Measurements from ENCODE around the gene EIPR1.

EIPR1 gene

DNA sequence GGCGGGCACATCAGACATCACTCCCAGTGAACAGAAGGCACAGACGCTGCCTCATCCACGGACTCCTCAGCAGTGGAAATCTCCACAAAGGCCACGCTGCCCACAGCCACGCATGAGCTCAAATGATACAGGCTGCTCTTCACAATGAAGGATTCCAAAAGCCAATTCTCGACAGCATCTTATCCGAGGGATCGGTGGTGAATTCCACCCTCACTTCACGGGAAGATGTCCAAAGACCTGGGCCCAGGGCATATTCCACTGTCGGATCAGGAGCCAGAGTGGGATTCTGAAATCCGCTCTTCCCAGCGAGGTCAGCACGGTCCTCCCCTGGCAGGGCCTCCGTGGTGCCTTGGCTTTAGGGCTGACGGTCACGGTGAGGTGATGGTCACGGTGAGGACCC lies 55.8 kb downstream of the EIPR1 start:
- DNase-seq: no peak

DNA sequence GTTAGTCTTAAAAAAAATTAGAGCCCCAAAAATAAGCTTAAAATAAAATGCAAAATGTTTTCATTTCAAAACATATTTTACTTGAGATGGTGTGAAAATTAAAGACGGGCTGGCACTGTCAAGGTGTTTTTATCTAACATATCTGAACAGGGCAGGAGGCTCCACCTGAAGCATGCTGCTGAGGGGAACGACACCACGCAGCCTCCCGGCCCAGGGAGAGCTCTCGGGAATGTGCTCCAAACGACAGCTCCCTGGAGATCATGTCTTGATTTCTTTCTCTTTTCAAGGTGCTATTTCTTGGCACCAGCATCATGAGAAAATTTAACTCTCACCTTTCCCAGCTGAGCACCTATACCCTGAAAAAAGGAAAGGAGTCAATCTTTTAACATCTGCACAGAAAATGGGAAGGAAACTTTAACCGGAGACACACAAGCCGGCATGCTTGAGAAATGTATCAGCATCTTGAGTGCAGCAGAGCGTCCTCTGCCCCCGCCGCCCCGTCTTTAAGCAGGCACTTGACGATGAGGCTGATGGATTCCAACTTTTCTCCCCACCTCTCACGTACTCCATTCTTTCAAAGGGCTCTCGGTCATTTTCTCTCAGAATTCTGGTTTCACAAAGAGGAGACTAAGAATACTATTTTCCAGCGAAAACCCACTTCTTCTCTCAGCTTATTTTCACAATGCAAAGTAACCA lies 56.6 kb downstream of the EIPR1 start:
- DNase-seq: no peak

DNA sequence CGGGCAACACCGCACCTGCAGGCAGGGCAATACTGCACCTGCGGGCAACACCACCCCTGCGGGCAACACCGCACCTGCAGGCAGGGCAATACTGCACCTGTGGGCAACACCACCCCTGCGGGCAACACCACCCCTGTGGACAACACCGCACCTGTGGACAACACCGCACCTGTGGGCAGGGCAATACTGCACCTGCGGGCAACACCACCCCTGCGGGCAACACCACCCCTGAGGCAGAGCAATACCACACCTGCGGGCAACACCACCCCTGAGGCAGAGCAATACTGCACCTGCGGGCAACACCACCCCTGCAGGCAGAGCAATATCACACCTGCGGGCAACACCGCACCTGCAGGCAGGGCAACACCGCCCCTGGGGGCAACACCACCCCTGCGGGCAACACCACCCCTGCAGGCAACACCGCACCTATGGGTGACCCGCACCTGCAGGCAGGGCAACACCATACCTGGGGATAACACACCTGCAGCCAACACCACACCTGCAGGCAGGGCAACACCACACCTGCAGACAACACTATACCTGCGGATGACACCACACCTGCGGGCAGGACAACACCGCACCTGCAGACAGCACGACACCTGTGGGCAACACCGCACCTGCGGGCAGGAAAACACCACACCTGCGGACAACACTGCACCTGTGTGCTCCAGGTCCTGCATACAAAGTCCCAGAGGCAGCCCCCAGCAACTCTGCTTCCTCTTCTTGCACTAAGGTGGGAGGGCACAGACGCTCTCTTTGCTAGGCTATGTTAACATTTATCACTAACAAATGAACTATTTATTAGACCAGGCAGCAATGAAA lies 57.7 kb downstream of the EIPR1 start:
- no peak for DNase-seq

DNA sequence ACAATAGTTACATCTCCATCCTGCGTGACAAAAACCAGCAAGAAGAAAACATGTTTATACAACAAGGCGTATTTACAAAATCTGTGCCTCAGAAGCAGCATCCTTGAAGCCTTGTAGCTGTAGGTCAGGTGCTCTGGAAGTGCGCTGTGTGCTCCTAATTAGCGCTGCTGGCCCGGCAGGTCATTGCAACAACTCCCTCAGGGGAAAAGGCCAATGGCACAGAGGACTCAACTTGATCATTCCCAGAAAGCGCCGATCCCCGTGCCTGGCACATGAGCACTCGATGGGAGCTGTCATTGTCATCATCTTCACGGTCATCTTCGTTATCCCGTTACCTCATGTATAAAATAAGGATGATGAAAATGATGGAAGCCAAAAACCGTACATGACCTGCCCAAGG lies 58.5 kb downstream of the EIPR1 start:
- no peak for DNase-seq

DNA sequence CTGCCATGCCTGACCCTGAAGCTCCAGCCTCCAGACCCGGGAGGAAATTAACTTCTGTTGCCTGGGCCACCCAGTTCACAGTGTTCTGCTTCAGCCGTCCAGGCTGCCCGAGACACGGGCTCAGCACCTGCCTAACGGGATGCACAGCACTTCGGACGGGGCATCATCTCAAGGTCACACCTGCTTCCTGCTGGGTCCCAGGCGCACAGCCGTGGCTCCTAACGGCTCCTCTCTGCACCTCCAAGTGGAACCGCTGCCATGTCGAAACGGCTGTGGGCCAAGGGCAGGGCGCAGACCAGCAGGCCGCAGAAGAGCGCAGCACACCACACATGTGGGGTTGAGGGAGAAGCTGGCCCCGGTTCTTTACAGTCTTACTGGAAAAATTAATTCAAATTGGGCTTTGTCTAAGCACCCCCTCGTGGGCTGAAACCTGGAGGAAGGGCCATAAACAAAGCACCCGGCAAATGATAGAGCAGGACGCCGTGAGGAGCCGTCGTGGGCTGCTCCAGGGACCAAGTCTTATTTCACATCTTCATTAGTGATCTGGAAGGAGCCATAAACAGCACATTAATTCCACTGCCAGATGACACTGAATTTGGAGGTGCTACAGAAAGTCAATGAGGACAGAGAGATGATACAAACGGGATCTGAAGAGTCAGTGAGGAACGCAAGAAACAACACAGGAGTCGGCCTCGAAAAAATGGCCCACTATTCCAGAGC lies 59.6 kb downstream of the EIPR1 start:
- DNase-seq: no peak

DNA sequence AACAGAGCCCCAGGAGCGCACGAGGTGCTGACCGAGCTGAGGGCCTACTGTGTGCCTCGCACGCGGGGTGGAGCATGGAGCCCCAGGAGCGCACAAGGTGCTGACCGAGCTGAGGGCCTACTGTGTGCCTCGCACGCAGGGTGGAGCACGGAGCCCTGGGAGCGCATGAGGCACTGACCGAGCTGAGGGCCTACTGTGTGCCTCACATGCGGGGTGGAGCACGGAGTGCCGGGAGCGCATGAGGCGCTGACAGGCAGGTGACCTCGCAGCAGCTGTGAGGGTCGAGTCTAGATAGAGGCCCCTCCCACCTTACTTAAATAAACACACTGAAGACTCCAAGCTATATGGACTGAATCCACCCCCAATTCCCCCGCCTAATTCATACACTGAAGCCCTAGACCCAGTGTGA lies 60.3 kb downstream of the EIPR1 start:
- DNase-seq: no peak

DNA sequence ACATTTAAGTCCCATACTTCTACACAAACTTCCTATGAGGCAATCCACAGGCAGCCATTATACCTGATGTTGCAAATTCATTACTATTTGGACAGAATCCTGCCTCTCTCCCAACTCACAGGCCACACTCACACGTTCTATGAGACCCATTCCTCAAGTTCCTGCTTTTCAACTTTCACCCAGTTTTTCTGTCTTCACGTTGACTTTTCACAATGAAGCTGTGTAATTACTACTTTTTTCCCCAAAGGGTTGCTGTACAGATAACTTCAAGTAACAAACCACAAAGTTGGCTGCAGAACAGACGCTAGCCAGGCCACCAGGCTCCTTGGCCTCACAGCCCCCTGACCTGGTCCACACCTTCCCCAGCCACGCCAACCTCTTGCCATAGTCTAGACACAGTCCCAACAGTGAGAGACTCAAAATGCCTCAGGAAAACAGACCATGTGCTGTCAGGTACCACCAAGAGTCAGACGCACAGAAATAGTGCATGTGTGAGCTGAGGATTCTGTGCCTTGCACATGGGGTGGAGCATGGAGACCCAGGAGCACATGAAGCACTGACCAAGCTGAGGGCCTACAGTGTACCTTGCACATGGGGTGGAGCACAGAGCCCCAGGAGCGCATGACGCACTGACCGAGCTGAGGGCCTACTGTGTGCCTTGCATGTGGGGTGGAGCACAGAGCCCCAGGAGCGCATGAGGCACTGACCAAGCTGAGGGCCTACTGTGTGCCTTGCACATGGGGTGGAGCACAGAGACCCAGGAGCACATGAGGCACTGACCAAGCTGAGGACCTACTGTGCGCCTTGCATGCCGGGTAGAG lies 61.0 kb downstream of the EIPR1 start:
- DNase-seq: no peak

DNA sequence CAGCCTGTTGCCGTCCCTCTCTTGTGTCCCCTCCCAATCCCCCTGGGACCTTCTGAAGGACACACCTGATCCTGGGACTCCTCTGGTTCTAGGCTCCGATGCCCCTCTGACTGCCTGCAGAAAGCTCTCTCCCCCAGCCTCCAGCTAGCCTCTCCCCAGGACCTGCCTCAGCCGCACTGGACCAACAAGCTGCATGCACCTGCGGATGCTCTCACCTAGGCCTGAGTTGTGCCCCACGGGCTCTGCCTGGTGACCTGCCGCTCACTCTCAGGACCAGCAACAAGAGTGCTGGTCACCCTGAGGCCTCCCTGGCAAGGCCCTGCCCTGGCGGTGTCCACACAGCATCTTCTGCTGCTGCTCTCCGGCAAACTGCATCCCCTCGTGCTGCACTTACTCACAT lies 63.0 kb downstream of the EIPR1 start:
- DNase-seq: no peak

DNA sequence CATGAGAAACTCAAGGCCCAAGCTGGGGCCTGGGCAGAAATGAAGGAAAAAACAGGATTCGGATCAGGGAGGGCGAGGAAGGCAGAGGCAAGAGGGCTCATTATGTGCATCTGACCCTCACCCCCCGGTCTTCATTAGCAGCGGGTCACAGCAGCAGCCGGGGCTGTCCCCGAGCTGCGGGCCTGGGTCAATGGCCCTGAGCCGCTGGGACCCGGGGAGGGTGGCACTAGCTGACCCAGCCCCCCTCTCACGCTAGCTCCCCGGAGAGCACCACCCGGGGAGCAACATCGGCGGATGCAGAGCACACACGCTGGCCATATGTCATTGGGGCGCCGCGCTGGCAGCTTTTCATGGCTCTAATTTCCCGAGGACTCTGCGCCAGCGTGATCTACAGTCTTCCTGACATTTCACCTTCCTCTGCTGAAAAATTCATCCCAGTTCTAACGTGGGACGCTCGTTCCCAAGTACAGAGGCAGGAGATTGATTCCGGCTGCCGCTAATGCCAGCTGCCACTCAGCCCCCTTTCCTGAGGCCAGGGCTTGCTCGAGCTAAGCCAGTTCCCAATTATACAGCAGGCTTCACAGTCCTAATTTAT lies 63.7 kb downstream of the EIPR1 start:
- DNase-seq: no peak

DNA sequence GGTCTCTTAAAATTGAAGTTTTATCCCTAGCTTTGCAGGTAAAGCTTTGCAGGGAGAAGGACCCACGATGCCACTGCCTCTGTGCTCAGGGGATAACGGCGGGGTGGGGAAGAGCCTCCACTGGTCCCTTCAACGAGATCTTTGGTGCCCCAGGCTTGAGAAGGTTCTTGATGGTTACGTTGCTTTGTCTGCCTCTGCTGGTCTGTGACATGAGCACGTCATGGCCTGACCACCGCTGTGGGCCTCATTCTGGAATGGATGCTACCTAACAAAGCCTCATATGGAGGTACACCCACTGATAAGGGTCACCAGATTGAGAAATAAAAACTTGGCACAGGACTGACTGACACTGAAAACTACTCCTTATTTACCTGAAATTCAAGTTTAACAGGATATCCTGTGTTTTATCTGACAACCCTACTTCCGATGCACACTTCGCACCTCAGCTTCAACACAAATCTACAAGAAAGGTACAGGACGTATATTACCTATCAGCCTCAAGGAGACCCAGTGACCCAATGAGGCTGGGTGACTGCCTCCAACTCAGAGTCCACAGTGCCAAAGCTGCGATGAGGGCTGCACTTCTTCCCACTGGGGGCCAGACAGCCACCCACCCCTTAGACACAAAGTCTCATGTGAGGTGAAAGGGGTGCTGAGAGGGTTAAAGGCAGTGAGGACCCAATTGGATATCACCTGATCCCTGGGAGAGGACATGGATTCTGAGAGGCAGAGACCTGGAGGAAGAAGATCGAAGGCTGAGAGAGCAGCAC lies 64.9 kb downstream of the EIPR1 start:
- no peak for DNase-seq

DNA sequence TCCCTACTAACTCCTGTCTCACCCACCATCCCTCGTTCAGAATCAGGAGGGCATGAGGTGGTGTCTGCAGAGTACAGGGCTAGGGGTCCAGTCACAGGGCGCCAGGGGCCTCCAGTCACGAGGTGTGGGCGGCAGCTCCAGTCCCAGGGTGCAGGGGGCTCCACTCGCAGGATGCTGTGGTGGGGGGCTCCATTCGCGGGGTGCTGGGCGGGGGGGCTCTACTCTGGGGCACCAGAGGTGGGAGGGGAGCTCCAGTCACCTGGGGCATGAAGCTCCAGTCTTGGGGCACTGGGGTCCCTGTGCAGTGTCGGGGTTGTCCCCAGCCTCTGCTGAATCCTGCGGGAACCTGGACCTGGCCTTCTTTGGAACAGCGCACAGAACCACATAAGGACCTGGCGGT lies 66.0 kb downstream of the EIPR1 start:
- no peak for DNase-seq

DNA sequence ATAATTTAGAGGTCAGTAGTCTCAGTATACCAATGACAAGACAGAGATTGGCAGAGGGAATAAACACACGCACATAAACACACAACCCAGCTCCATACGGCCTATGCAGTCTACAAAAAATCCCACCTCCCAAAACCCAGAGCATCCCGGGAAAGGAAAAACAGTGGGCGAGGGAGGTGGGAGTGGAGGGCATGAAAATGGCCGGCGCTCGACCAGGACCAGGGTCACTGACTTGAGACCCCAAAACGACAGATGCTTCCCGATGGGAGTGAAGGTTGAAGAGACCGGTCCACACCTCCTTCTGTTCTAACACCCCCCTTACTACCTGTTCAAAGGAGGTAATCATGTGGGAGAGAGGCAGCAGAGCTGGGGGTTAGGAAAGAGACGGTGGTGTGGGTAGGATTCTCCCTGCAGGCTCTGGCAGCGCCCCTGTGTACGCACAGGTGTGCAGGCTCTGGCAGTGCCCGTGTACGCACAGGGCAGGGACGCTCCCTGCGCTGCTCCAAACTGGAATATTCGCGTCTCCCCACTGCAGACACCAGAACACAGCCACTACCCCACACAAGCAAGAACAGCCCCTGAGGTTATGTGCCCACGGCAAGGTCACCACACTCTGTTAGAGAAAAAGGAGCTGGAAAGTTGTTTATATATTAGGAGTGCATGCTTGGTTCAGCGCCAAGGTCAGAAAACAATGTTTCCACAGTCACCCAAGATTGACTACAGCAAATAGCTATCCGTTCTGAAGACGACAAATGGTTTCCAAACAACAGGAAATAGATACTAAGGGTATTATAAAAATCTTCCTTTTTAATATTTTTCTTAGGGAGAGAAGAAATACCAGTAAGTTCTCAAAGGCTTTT lies 67.9 kb downstream of the EIPR1 start:
- DNase-seq: no peak

DNA sequence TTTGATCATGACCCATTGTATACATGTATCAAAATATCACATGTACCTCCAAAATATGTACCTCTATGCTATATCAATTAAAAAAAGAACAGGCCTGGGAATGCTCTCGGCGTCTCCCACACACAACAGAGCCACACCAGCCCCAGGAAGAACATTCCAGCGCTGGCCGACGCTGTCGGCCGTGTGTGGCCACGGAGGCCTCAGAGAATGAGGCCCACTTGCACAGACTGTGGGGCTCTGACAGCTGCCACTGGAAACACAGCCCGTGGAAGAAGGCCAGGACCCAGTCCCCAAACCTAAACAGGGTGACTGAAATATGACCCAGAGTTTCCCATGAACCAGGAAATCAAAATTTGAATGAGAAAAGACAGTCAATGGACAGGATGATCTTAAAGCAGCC lies 69.7 kb downstream of the EIPR1 start:
- DNase-seq: no peak

DNA sequence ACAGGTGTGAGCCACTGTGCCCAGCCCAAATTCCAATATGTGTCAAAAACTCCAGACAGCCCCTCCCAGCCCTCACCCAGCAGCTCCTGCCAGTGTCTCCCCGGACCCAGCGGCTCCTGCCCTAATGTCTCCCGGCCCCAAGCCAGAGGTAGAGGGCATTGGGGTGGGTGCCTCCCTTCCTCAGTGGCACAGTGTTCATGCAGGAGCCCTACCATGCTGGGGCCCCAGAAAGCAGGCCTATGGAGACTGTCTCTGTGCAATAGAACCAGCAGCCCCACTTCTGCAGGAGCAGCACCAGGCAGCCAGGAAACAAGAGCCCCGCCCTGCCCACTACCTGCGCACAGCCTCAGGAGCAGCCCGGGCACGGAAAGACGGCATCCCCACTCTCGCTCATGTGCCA lies 70.4 kb downstream of the EIPR1 start:
- no peak for DNase-seq

DNA sequence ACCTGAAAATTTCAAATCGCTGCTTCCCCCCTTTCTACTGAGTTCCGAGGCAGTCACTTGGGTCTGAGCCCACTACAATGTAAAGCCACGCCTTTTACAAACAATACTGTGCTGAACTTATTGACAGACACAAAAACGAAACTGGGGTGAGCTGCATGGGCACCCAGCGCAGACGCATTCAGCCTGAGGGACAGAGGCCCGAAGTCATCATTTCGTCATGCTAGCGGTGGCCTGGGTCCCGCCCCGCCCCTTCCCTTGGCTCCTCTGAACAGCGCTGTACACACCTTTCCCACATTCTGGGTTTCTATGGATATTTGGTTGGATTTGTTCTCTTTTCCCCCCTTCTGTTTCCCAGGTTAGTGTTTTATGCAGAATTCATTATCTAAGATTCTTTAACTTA lies 71.7 kb downstream of the EIPR1 start:
- no peak for DNase-seq

DNA sequence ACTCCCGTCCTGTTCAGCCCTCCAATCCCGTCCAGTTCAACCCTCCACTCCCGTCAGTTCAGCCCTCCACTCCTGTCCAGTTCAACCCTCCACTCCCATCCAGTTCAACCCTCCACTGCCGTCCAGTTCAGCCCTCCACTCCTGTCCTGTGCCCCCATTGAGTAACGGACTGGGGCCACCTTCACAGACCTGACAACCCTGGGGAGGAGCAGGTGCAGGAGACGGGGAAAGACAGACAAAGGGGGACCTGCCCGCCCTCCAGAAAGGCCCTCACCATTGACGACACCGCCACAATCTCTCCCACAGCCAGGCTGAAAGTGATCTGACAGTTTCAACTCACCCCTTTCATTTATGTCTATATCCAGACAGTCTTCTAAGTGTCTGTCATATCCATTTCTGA lies 72.2 kb downstream of the EIPR1 start:
- no peak for DNase-seq

DNA sequence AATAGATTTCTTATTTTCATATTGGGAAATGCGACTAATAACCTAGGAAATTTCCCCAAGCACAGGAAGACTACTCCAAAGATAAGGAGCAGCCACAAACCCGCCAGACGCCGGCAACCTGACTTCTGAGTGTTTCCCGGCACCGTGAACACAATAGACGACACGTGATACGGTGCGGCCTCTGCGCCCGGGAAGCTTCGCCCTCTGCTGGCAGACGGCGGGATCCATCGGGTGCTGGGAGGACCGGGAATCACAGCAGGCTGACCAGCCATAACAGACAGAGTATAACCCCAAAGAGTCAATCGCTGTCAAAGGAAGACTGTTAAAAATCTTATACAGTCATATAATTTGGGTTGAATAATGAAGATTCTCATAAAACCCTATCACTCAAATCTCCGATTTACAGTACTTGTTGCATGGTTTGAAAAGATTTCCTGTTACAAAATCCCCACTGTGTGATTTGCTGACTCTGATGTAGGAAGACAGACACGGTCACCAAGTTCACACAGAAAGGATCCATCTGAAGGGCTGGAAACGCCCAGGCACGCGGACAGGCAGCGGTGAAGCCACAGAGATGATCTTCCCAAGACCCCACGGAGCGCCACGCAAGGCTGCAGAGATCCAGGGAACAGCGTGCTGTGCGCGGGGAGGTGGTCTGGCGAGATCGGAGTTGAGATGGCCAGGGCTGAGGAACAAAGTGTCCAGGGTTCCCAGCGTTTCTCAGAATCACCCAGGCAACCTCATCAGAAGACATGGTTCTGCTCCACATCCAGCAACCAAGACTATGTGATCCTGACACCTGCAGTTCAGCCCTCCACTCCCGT lies 73.8 kb downstream of the EIPR1 start:
- DNase-seq: no peak

DNA sequence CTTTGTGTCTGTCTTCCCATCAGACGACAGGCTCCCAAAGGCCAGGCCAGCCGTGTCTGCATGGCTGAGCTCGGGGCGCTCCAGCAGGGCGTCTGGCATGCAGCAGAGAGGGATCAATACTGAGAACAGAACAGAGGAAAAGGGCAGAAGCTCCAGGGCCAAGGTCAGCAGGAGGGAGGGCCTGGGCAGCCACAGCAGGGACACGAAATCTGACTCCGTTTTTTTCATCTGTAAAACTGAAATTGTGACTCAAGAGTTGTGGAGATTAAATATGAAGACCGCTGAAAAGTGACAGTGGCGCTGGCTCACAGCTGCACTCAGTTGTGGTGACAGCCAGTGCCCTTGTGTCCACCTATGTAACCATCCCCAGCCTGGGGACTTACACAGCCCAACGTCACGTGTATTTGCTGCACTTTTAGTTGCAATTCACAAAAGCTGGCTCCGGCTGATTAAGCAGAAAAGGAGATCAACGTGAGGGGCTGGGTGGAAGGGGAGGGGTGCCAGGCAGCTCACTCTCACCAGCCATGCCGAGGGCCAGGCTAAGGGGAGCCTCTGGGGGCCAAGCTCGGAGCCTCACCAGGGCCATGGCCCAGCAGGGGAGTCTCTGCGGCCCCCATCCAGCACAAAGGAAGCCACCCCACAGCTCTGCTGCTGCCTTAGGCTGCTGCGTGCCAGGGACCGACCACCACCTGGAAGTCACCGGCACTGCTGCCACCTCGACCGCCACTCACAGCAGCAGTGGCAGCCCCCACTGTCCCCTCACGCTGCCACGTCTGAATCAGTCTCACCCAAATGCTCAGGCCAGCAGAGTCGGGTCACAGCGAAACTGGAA lies 74.7 kb downstream of the EIPR1 start:
- DNase-seq: no peak

DNA sequence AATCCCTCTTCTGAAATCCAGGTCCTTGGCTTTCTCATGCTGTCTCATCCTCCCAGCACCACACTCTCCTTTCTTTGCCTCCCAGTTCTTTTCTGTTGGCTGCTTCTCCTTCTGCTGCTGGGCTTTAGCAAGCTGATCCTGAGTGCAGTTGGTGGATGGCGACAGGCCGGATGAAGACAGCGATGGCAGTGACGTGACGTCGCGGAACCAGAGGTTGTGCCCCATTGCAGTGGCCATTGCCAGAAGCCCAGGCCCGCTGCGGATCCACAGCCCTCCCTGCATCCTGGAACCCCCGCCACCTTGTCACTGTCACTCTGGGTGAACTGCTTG lies 75.2 kb downstream of the EIPR1 start:
- no peak for DNase-seq
